HG03520 (cell line): ENCODE results near the gene BAIAP2L1.
"Not testable (repeated sequence)": the region's sequence is repeated elsewhere in the genome, so short reads cannot be mapped to it uniquely, and the experiment has no call there.

Experiments used
- ATAC-seq: cut with Tn5 transposase; IDR thresholded peaks from one replicate; pipeline ENCODE4 v1.9.1; 2021; ENCODE audit warnings: mild to moderate bottlenecking, moderate library complexity; ENCODE audit not compliant: unreplicated experiment

The BAIAP2L1 gene

GRCh38 chr7:98323597-98324322, 77.1 kb downstream of the BAIAP2L1 start:
- no peak for ATAC-seq

DNA sequence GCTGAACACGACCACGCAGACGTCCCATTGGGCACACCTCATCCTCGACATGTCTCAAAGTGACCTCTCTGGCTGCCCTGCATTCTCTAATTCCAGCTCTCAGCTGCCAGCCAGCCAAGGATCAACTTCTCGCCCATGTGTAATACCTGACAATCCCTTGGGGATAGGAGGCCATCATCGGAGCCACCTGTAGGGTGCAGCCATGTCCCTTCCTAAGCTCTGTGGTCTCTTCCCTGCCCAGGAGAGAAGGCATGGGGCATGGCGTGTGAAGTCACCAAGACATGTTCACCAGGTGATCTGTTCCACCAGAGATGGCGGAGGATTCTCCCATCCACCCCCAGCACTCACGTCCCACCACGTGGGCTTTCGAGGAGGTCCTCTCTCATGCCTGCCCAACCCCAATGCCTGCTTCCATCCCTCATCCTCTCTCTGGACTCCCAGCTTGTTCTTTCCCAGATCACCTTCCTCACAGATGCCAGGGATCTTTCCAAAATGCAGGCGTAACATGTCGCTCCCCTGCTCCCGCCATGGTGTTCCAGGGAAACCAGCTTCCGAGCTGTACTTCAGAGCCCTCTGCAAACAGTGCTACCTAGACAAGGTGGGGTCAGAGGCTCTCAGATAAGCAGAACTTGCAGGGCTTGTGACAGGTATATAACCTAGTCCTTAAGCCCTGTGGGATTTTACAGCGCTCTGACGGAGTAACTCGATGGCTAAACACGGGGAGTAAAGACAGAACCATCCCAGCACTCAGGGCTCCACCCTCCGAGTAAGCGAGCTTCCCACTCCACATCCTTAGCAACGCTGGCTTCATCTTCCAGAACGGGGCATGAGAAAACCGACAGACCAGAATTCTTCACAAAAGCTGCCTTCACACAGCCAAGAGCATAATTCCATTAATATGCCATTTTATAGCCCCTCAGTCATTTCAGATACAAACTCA, 78.3 kb downstream of the BAIAP2L1 start:
- no peak for ATAC-seq

DNA sequence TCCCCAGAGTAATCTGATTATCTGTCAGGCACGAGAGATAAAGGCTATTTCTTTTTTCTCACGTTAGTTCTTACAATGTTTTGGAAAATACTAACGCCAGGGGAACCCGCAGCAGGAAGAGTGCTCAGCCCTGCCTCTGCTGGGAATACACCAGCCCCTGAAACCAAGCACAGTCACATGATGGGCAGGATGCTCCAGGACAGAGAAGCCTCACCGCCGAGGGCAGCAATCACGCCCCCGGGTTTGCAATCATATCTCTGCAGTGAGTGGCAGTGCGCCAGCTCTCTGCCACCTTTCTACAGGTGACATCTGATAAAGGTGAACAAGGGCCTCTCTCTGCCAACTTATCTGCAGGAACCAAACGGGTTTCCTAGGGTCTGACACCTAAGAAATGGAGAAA, 79.6 kb downstream of the BAIAP2L1 start:
- ATAC-seq, result no peak

- no peak for ATAC-seq
Measured at GRCh38 chr7:98319176-98319575, 81.7 kb downstream of the BAIAP2L1 start.

GRCh38 chr7:98317366-98318040, 83.4 kb downstream of the BAIAP2L1 start:
- ATAC-seq, result no peak

DNA sequence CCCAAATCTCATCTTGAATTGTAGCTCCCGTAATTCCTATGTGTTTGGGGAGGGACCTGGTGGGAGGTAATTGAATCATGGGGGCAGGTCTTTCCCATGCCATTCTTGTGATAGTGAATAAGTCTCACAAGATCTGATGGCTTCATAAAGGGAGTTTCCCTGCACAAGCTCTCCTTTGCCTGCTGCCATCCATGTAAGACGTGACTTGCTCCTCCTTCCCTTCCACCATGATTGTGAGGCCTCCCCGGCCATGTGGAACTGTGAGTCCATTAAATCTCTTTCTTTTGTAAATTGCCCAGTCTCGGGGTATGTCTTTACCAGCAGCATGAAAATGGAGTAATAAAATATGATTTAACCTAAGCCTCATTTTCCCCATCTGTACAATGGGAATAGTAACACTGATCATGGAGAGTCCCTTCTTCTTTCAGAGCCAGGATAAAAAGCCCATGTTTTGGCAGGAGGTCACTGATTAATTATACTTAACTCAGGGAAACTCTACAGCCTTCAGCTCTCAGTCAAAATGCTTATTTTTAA, 84.8 kb downstream of the BAIAP2L1 start:
- ATAC-seq, result not testable (repeated sequence)

GRCh38 chr7:98315318-98315993, 85.4 kb downstream of the BAIAP2L1 start:
- ATAC-seq, result peak; percentile 77

DNA sequence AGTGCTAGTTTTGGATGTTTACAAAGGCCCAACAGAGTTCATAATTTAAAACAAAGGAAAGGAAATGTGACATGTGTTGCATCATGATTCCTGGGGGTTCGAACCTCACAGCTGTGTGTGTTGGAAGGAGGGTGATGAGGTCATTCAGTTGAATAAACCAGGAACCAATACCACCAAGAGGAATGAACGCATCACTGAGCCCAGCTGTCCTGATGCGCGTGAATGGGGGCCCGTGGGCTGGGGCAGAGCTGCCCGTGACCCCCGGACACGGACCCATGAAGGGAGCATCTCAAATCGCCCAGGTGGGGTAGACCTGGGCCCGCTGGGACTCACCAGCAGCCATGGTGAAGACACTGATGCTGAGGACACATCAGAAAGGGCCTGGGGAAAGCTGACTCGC, 86.4 kb downstream of the BAIAP2L1 start:
- ATAC-seq, result peak; percentile 41

- no peak for ATAC-seq
Measured at GRCh38 chr7:98312201-98312600, 88.7 kb downstream of the BAIAP2L1 start.

GRCh38 chr7:98309566-98309965, 91.3 kb downstream of the BAIAP2L1 start:
- no peak for ATAC-seq

GRCh38 chr7:98307971-98308466, 92.9 kb downstream of the BAIAP2L1 start:
- ATAC-seq, result no peak

DNA sequence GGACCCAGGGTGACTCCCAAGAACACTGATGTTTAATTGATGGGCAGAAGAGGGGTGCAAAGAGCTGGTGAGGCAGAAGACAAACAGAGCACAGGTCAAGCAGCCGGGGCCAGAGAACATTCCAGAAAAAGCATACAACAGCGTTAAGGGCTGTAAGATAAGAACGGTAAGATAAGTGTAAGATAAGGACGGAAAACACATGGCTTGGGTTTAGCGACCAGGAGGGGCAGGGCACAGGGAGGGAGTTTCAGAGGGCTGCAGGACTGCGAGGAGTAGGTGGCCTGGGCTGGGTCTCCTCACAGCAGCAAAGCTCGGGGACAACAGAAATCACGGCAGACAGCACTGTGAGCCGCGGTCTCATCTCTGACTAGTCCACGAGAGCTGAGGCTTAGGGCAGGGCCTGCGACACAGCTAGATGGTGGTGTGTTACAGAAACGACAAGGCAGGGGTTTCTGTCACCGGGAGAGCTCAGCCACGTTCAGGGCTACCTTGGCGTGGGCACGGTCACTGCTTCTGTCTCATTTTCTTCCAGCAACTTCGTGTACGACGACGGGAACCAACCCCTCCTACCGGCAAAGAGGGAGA, 94.8 kb downstream of the BAIAP2L1 start:
- no peak for ATAC-seq

- no peak for ATAC-seq
Measured at GRCh38 chr7:98303906-98304305, 97.0 kb downstream of the BAIAP2L1 start.

GRCh38 chr7:98303176-98303865, 97.6 kb downstream of the BAIAP2L1 start:
- ATAC-seq, result no peak

DNA sequence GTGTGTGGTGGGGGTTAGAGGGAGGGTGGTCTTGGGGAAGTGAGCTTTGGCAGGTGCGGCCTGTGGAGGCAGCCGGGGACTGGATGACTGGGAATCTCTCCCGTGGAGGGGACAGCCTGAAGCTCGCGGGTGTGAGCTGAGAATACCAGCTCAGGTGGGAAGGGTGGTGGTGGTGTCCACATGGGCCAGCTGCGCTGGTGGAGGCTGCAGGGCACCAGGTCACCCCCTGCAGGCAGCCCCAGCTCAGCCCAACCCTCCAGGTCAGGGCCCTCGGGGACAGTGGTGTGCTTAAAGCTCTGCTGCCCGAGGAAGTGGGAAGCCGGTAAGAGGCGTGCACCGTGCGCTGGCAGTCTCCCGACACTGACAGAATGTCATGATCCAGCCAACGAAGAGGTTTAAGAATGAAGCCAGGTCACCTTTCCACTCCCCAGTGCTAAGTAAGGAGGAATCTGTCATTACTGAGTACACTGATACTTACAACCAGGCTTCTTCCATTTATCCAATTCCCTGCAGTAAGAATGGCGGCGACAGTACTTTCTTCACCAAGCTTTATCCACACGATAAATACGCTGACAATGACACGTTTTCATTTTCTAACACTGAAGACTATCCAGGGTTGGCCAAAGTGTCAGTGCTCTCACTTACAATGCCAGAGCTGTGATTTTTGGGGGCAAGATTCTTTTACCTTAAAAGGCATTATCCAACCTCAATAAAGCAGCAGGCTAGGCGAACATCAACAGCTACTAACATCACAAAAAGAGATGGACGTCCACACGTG, 99.0 kb downstream of the BAIAP2L1 start:
- ATAC-seq, result no peak

DNA sequence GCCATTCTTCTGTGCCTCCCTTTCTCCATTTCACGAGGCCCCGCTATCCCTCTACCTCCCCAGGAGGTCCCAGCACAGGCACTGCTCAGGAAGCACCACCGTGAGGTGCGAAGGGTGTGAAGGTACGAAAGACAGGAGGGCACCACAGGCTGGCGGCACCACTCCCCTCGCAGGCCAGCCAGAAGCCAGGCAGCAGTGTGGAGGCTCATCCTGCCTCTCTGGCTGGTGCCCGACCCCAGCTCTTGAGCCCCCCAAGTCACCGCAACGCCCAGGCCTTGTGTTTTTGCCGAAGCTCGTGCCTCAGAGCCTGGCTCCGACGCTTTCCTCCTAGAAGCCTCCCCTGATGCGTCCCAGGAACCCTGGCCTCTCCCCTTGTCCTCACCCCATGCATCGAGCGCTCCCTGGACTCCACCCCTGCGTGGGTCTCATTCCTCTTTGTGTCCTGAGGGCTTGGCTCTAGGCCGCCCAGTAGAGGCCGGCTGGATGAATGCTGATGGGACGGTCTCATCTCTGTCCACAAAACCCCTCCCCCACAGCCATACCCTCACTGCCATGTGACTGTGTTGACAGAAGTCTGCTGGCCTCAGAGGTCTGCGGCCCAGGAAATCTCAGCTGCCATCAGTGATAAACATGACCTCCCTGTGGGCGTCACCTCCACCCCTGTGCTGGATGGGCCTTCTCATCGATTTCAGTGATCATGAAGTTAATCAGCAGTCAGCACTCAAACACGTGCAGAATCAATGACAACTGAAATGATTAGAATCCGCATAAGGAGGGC, 100.1 kb downstream of the BAIAP2L1 start:
- no peak for ATAC-seq

DNA sequence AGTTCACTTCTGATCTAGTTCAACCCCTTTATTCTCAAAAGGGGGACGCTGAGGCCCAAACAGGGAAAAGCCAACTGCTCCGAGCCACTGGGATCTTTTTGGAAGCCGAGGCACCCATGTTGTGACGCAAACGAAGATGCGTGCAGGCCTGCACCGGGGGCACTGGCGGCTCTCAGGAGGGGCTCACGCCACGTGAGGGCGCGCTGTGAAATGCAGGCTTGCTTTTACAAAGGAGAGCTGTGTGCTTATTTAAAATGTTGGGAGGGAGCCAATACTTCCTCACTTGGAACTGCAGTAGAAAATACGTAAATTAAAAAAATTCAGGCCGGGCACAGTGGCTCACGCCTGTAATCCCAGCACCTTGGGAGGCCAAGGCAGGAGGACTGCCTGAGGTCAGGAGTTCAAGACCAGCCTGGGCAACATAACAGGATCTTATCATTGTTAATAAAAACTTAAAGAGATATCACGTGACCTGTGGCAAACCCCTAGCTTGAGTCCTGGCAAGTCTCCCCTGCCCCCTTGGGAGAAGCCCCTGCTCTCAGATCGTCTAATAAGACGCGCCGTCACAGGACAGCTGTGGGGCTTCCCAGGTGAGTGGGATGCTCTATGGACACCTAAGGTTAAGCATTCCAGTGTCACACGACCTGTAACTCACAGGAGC, 103.1 kb downstream of the BAIAP2L1 start:
- ATAC-seq, result no peak
